T-helper 1 cell (primary cell): ENCODE results near the gene NSG2.
"Not testable (repeated sequence)": the region's sequence is repeated elsewhere in the genome, so short reads cannot be mapped to it uniquely, and the experiment has no call there.

Experiments used
- DNase-seq, 5 donors: peaks; one replicate each; pipeline ENCODE4 v3.0.0-alpha.2; 2012 to 2020

Gene NSG2

DNA sequence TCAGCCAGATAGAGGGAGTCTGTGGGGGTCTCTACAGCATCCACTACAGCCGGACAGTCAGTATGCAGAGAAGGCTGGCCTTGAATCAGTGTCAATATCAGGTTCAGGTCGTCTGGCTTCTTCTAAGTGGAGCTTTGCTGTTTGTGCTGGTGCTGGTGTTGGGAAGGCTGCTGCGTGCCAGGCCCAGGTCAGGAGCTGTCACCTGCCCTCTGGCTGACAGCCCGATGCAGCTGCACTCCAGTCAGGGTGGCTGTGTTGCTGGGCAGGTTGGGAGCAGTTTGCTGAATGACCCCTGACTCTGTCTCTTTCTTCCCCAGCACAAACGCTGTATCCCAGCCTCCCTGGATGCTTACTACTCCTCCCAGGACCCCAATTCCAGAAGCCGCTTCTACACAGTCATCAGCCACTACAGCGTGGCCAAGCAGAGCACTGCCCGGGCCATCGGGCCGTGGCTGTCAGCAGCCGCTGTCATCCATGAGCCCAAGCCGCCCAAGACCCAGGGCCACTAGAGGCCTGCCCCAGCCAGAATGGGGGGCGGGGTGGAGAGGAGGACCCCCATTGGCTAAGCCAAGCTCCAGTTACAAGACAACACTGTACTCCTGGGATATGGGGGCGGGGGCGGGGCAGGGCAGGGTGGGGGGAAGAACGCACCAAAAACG is 61.6 kb downstream of the NSG2 start:
- no peak for DNase-seq

DNA sequence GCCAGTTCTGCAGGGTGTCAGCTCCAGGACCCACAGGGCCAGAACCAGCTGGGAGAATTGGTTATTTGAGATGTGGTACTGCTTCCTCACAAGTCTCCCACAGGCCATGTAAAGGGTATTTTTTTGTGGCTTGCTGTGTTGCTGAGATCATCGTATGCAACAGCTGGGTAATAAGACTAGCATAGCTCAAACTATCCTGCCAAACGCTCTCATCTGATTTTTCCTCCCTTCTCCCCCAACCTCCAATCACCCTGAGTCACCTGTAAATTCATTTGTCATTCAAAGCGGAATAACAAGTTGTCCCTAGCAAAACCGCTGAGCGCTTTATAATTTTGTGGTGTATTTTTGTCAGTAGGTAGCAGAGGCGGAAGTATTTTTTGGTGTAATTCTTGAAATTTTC is 63.2 kb downstream of the NSG2 start:
- DNase-seq, result no peak

DNA sequence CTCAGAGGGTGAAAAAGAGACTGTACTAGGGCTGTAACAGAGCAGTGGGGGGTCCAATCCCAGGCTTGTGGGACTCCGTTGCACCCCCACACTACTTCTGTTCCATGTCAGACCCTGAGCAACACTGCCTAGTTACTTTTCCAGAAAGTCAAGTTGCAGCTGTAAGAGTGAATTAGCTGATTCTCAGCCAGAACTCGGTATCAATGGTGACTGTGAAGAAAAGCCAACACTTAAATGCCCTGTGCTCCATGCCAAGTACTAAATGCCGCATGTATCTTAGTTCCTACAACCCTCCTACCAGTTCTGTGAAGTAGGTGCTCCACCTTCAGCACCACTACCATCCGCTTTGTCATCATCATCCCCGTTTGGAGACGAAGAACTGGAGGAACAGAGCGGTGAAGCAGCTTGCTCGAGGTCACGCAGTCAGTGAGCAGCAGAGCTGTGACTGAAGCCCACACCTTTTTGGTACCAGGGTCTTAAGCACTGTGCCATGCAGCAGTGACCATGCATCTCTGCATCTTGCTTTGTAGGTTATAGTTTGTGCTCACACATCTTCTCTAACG is 64.3 kb downstream of the NSG2 start:
- DNase-seq, result no peak

DNA sequence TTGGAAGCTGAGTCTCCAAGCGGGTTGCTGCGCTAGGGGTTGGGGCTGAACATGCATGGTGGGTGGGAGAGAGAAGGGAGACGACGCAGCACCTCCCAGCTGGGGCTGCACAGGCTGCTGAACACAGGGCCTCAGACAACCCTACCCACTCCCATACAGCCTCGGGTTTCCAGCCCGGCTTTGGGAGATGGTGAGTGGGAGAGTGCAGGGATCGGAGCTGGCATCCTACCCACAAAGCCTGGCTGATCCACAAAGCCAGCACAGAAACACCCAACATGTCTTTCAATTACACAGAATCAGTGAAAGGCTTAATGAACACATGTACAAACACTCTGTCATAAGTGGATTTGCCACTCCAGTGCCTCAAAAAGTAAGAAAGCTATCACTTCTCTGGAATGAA is 64.8 kb downstream of the NSG2 start:
- DNase-seq, result no peak

DNA sequence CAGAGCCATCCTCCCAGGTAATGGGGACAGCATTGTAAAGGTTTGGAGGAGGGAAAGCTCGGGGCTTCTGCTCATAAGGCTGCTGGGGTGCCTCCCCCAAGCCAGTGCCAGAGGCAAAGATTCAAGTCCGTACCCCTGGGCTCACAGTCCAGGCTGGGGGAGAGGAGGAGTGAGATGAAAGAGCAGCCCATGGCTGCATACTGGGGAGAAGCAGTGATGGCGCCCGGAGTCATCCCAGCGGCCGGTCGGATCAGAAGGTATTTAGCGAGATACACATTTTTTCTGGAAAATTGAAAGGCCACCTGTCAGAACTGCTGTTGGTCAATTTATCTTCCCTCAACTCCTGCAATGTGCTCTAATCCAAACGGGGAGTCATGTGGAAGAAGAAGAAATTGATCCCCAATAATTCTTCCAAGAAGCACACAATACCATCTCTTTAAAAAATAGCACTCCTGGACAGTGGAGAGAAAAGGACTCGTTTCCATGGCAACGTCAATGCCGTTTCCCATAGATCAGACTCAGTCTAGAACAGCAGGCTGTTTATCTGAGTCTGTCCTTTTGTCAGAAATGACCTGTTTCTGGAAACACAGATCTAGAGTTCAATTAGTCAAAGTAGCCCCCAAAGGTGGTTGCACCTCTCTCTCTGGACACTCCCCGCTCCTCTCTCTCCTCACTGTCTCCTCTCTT is 65.9 kb downstream of the NSG2 start:
- no peak for DNase-seq

DNA sequence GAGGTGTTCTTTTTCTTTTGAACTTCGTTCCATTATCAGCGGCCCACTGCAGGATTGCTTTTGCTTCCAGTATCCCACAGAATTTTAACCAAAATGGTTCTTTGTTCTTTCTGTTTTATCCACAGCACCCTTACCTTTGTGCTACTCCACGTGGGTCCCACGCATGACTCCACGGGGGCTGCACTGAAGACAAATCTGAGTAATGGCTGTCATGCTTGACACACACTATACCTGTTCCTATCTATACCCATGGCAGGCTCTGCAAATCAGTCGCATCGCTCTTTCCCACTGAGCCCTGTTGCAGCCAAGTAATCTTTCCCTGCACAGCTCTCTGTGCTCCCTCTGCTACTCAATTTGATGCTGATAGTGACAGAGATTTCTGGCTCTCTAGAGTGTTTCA is 69.7 kb downstream of the NSG2 start:
- no peak for DNase-seq

DNA sequence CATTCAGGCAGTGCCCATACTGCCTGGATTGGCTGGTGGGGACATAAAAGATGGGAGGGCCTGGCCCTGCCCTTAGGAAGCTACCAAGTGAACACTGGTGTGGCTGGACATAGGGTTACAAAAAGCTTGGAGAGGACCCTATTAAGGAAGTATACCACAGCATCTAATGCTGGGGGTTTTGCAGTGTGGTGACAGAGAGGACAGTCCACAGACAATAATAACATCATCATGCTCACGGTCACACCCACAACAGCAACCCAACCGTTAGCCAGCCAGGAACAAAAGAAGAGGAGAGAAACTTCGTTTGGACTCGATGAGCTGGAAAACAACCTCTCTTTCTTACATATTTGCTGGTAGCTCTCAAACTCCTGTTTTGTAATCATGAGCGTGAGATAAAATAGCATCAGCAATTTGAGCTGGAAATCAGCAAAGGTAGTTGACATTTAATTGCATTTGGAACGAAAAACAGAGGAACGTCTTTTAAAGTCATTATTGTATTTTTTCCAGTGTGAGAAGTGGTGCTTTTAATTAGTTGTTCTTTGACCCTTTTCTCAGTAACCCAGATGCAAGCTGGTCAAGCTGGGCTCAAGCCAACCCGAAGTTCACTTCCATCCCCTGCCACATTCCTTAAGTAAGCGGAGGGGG is 73.4 kb downstream of the NSG2 start:
- no peak for DNase-seq

DNA sequence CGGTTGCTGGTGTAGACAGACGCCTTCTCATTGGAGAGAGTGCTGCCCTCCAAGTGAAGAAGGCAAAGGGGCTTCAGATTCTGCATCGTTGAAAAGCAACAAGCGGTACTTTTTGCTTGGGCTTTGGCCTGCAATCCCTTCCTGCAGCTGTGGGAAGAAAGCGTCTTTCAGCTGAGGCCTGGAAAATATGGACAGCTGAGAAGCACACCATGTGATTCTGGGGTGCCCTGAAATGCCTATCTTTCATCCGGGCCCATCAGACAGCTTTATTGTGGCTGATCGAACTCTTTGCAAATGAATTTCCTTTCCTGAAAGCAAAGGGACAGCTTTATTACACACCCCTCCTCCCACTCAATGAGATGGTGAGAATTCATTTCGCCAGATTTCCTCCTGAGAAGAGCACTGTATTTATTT is 74.0 kb downstream of the NSG2 start:
- no peak for DNase-seq

DNA sequence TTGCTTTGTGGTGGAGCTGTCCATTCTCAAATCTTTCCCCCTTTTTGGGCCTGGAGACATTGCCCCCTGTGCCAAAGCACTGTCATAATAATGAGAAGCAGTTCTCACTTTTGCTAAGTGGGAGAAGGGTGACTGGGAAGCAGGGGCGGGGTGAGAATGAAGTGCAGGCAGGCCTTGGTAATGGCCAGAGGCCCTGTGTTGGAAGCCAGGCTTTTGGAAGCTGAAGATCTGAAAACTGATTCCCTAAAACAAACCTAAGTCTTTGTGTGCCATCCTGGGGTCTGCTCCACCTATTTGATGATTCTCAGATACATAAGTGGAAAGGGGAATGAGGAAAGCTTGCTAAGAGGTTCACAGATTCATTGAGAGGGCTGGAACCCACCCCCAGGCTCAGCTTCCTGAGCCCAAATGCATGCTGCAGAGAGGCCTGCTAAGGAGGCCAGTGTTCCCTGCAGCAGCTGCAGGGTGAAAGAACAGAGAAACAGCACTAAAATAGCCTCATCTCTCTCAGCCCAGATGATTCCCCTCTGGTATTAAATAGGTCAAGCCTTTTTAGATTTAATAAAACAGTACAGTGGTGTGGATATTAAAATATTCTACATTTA is 75.0 kb downstream of the NSG2 start:
- DNase-seq, result no peak

DNA sequence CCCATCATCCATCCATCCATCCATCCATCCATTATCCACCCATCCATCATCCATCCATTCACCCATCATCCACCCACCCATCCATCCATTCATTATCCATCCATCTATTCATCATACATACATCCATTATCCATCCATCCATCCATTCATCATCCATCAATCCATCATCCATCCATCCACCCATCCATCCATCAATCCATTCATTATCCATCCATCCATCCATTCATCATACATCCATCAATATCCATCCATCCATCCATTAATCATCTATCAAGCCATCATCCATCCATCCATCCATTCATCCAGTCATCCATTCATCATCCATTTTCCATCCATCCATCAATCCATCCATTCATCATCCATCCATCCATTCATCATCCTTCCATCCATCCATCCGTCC is 89.0 kb downstream of the NSG2 start:
- no peak for DNase-seq

DNA sequence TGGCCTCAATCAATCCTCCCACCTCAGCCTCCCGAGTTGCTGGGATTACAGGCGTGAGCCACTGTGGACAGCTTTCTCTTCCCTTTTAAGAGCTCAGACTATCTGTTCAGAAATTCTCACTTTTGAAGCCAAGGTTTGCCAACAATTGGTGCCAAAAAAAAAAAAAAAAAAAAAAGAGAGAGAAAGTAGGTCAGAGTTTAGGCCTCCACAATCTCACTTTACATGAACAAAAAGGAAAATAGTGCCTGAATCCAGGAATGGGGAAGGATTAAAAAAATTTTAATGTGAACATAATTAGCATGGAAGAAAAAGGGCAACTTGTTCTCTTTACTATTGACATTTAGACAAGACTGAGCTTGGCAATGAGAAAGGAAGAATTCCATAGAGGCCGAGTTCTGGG is 94.1 kb downstream of the NSG2 start:
- DNase-seq, result no peak

DNA sequence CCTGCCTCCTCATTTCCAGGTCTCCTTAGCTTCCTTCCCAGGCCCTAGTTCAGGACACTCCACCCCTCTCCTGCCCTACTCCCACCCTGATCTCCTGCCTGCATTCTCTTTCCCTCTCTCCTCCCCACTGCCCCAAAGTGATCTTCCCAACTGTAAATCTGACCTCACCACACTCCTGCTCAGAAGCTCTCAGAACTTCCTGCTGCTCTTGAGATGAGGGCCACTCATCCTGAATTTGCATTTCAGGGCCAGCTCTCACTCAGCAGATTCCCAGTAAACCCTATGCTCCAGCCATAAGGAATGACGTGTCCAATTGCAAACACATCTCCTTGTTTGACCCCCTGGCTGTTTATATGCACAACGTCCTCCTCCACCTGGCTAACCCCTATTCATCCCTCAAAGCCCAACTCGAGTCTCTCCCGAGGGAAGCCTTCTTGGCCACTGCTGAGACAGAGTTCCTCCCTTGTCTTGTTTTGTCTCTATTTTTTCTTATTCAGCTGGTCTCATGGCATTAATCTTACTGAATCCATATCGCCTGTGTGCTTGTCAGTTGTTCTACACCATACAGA is 95.0 kb downstream of the NSG2 start:
- DNase-seq, result no peak

DNA sequence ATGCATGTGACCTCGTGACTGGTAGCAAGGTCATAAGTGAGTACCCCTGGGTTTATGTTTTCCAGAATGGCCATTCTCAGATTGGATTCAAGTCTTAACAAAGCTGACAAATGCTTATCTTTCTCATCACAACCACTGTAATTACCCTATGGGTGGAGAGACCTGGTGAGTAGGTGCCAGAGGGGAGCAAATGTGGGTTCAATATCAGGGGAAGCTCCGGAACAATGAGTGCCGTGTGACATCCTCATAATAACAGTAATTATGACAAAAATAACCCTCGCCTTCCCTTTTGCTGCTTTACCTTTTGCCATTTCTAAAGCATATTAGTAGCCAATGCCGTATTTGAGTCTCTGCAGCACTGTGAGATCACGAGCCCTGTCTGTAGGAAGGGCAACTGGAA is 95.9 kb downstream of the NSG2 start:
- no peak for DNase-seq

DNA sequence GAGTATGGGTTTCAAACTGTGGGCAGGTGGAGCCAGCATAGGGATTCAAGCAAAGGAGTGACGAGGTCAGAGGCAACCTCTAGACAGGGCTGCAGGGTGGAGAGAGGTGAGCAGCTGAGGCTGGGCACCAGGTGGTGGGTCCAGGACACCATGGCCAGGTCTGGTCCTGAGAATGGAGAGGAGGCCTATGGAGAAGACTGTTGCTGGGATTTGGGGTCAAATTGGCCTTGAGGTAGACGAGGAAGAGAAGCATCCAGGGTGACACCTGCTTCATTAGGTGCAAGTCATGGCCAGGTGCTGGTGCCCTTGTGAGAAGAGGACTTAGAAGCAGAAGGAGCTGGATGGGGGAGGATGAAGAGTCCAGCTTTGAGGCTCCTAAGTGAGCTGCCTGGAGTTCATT is 99.6 kb downstream of the NSG2 start:
- no peak for DNase-seq

DNA sequence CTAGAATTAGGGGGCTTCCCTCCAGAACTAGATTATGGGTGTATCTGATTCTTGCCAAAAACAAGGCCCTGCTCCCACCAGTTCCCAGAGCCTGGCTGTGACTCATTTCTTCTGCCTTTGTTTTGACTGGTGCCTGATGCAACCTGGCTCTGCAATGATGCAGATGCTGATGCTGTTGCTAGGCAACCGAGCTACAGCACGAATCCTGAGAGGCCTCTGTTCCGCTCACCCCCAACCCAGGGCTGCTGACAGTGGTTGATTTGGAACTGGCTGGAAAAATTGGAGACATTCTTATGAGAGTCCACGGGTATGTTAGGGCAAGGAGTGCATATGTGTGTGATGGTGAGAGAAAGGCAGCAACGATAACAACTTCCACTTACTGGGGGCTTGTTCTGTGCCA is 100.3 kb downstream of the NSG2 start:
- DNase-seq, result peak in 1 of 5 donors; percentile 45

DNA sequence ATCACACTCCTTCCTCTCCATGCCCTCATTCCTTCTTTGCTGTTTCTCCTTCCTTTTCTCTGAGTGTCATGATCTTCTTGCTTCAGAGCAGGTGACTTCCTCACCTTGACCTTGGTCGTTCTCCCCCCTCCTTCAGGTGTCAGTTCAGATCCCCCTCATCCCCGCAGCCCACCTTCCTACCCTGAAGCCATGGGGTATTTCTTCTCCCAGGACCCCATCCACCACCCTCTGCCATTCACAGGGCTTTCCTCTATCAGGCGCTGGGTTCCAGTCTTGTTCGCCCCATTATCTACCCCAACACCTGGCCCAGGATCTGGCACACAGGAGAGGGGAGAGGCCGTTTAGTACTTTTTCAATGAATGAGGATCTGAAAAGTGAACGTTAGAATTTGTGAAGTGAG is 101.0 kb downstream of the NSG2 start:
- DNase-seq, result no peak

DNA sequence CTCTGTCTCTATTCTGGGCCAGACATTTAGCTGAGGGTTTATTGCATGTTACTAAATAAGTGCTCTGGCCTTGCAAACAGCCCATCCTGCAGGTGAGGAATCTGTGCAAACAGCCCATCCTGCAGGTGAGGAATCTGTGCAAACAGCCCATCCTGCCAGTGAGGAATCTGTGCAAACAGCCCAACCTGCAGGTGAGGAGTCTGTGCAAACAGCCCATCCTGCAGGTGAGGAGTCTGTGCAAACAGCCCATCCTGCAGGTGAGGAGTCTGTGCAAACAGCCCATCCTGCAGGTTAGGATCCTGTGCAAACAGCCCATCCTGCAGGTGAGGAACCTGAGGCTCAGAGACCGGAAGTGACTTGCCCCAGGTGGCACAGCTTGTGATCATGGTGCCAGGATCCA is 101.5 kb downstream of the NSG2 start:
- not testable (repeated sequence) for DNase-seq

DNA sequence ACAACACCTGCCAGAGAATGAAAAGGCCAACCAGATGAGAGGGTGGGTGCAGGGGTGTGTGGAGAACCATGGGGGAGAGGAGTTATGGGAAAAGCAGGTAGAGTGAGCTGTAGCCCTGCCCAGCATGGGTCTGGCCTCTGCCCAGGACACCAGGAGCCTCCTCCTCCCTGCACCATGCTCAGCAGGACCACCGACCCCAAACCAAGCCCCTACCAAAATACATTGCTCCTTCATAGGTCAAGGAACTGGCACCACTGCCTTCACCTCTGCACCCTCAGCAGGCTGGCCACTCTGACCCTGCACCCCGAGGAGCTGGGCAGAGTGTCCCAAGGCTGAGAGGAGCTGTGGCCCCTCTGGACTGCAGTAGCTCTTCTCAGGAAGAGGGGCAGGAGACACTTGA is 102.0 kb downstream of the NSG2 start:
- no peak for DNase-seq

DNA sequence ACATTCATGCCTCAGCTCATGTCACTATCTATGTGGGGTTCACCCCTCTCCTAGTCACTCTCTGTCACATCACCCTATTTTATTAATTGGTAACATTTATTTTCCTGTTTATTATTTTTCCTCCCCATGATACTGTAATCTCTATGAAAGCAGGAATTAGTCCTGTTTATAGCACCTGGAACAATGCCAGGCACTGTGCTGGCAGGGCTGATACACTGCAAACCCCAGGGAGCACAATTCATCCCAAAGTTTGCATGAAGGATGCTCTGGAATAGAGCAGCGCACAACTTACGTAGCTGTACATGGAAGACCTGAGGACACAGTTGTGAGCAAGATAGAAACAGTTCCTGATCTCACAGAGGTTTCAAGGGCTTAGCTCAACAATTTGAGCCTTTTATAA is 103.2 kb downstream of the NSG2 start:
- DNase-seq, result no peak

DNA sequence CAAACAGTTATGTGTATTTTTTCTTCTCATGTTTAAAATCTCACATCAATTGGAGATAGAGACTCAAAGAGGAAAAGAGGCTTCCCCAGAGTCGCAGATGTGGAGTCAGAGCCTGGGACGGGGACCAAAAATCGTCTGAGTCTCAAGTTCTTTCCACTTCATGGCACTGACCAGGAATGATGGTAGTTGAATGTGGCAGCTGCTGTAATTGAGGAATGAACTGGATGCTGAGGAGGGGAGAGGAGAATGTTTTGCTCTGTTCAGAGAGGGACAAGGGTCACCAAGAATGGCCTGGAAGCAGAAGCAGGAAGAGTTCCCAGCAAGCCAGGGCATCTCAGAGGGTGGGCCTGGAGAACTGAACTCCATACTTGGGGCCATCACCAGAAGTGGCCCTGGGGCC is 103.9 kb downstream of the NSG2 start:
- no peak for DNase-seq

DNA sequence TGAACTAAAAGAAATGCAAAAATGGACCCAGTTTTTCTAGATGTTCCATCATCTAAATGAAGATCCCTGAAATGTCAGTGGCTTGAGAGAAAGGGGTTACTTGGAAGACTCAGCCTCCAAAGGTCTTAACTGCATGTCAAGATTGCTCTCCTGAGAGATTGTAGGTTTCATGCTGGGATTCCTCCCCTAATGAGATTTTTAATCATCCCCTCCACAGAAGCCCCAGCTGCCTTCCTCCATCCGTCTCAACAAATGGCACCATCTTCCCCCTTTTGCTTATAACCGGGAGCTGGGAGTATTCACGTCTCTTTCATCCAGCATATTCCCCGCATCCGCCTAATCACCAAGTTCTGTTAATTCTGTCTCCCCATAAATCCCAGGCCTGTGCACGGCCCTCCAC is 104.5 kb downstream of the NSG2 start:
- no peak for DNase-seq

DNA sequence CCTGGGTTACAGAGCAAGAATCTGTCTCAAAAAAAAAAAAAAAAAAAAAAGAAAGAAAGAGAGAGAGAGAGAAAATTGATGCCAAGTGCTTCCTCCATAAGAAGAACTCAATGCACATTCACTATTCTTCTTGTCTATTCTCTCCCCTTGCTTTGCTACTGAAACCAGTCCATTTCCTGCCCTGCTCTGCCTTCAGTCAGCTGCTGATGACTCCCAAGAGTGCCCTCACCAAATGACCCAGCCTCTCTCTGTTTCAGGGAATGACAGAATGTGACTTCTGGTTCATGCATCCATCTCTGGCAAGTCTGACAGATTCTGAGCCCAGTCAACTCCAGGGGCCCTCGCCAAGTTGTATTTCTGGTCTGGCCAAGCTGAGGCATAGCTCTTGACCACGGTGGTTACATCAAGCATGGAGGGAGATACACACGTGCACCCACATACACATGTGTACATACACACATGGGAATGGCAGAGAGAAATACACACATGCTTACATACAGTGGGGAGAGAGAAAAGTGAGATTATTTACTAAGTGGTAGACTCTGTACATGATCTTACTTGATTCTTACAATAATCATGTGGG is 106.2 kb downstream of the NSG2 start:
- no peak for DNase-seq

DNA sequence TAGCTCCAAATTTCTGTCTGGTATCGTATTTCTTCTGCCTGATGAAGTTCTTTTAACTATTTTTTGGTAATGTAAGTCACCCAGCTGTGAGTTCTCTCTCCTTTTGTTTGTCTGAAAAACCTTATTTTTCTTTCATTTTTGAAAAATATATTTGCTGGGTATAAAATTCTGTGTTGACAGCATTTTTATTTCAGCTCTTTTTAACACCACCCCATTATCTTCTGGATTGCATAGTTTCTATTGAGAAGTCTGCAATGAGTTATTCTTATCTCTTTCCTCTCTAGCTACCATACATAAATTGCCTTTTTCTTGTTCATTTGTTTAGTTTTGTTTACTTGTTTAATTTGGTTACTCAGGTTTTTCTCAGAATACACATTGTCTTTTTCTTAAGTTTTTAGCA is 109.1 kb downstream of the NSG2 start:
- DNase-seq, result no peak
